ENCODE measurements around the gene RXRA. TPM values are rescaled to one million over a fixed set of nuclear protein-coding genes. Genes with fewer than 3 reads are reported as not detected.

Gene RXRA
- total and polyA plus RNA-seq, 2 of the 13 experiments (the other 11 are each of a cell fraction or from before 2014, with no cell fraction given): 18.9 to 29.2 TPM

GRCh38 chr9:134333234-134333873 is 7.1 kb downstream of the RXRA start:
- in situ Hi-C loops (cut with HindIII; ENCODE audit: extremely low pct_ligation_motif_present, low pct_unique_long_range_greater_than_20kb): loop anchor here (10.0 kb wide), 1 partner anchor 269 kb away; the partner anchor contains the start of gene BRD3
- WGBS (ENCODE audit: low lambda C conversion rate): 0% methylated on average over 3 of the region's 24 CpGs
- Histone ChIP-seq H3K36me3 (replicated peaks in 1 of 2; ENCODE audit: control insufficient read depth in 1 of 2, insufficient read depth in 2 of 2, low read length in 2 of 2) (peaks cover 0 to 3% of the 10 kb centered on the region in 2 experiments; a peak in 2 of 5 replicates), H3K79me2 (ENCODE audit: insufficient read depth, low read length) (peaks cover 98% of the 10 kb centered on the region), H3K9ac (ENCODE audit: insufficient read depth, low read depth, low read length) (peak overlapping the region; percentile 10; the same call in 1 of the 2 replicates), H2AFZ (ENCODE audit: low read length) (no peak overlapping the region), H4K20me1 (ENCODE audit: insufficient read depth, low read length) (peaks cover 76% of the 10 kb centered on the region), H3K4me2 (ENCODE audit: low read depth, low read length) (peak overlapping the region; percentile 82), H3K4me3 (replicated peaks in 1 of 3; ENCODE audit: insufficient read depth in 1 of 3, low read depth in 2 of 3, low read length in 3 of 3) (peak overlapping the region; percentile 35 to 67 (median 37); a peak in 5 of 6 replicates), H3K27ac (ENCODE audit: extremely low read length, insufficient read depth, low read length) (peak overlapping the region; percentile 74), H3K4me1 (ENCODE audit: insufficient read depth, low read length) (peaks cover 97% of the 10 kb centered on the region), H3K9me3 (ENCODE audit: low read length) (no peaks in the 10 kb centered on the region), H3K27me3 (ENCODE audit: control insufficient read depth in 1 of 2, insufficient read depth in 2 of 2, low read length in 2 of 2) (no peaks in the 10 kb centered on the region)
- DNase-seq (ENCODE audit: low spot score): peak; percentile 87
- FAIRE-seq: peak; percentile 90
- ChIA-PET CTCF (ENCODE audit: low intra/inter-chr PET ratio, low total read pairs) (no interaction called here), POLR2A (interaction anchor here (1.0 to 1.5 kb wide), 4 partner anchors 10 to 158 kb away, joined by 3 to 7 read pairs (median 4); no protein-coding TSS in a partner anchor)
- intact Hi-C loops (cut with micrococcal nuclease; ENCODE audit: unreplicated experiment): loop anchor here (2.0 kb wide), 1 partner anchor 101 kb away; no protein-coding TSS in a partner anchor
- peak; percentile 69 for ATAC-seq
- BruUV-seq (replicated peaks): no TSS peak
- peak; percentile 68 for TF ChIP-seq HDAC1 (CRISPR knock-in tag; IDR thresholded peaks at IDR 0.05)
- TF ChIP-seq ZSCAN31 (CRISPR knock-in tag; IDR thresholded peaks at IDR 0.05; ENCODE audit: low read depth): peak; percentile 78
- 0 out of 2 replicates have a peak, but pooled peaks have one; percentile 26 for TF ChIP-seq ZNF564 (CRISPR knock-in tag; IDR thresholded peaks at IDR 0.05)
- 0 out of 2 replicates have a peak, but pooled peaks have one; percentile 57 for TF ChIP-seq HES4 (CRISPR knock-in tag; IDR thresholded peaks at IDR 0.05; ENCODE audit: borderline replicate concordance)
- TF ChIP-seq ZNF563 (CRISPR knock-in tag; IDR thresholded peaks at IDR 0.05): 0 out of 2 replicates have a peak, but pooled peaks have one; percentile 68
- no peak for TF ChIP-seq SMYD3 (CRISPR knock-in tag; IDR thresholded peaks at IDR 0.05)
- TF ChIP-seq ZNF331 (CRISPR knock-in tag; IDR thresholded peaks at IDR 0.05): peak; percentile 44
- TF ChIP-seq RXRA (CRISPR knock-in tag; IDR thresholded peaks at IDR 0.05): peak; percentile 56
- TF ChIP-seq ZNF766 (CRISPR knock-in tag; IDR thresholded peaks at IDR 0.05; ENCODE audit: borderline replicate concordance): peak; percentile 67; the same call in 1 of the 2 replicates
- TF ChIP-seq THRA (CRISPR knock-in tag; IDR thresholded peaks at IDR 0.05; ENCODE audit: borderline replicate concordance): peak; percentile 37; the same call in 1 of the 2 replicates
- no peak for TF ChIP-seq SCMH1 (CRISPR knock-in tag; IDR thresholded peaks at IDR 0.05; ENCODE audit: borderline replicate concordance)
- peak; percentile 71; the same call in 1 of the 2 replicates for TF ChIP-seq SIX1 (CRISPR knock-in tag; IDR thresholded peaks at IDR 0.05; ENCODE audit: borderline replicate concordance)
- 0 out of 2 replicates have a peak, but pooled peaks have one; percentile 32 for TF ChIP-seq ZNF143 (CRISPR knock-in tag; IDR thresholded peaks at IDR 0.05)
- no peak for TF ChIP-seq SOX13 (IDR thresholded peaks at IDR 0.05)
- peak in 1 of 2 experiments; percentile 51; a peak in 1 of 4 replicates for TF ChIP-seq SOX13 (CRISPR knock-in tag; conservative IDR thresholded peaks at IDR 0.05 in 1 of 2, IDR thresholded peaks at IDR 0.05 in 1 of 2)
- TF ChIP-seq ZSCAN9 (CRISPR knock-in tag; IDR thresholded peaks at IDR 0.05; ENCODE audit: borderline replicate concordance): peak; percentile 17; the same call in 1 of the 2 replicates
- peak; percentile 80; the same call in 1 of the 2 replicates for TF ChIP-seq MTA1 (CRISPR knock-in tag; IDR thresholded peaks at IDR 0.05; ENCODE audit: borderline replicate concordance)
- TF ChIP-seq RARA (CRISPR knock-in tag; IDR thresholded peaks at IDR 0.05): peak; percentile 66
- no peak for TF ChIP-seq ZNF570 (CRISPR knock-in tag; IDR thresholded peaks at IDR 0.05; ENCODE audit: borderline replicate concordance)
- TF ChIP-seq SKIL (CRISPR knock-in tag; IDR thresholded peaks at IDR 0.05; ENCODE audit: borderline replicate concordance): peak; percentile 75
- TF ChIP-seq CEBPG (CRISPR knock-in tag; IDR thresholded peaks at IDR 0.05): peak; percentile 37
- TF ChIP-seq ZBTB8A (CRISPR knock-in tag; IDR thresholded peaks at IDR 0.05; ENCODE audit: borderline replicate concordance, low read depth): no peak
